Endothelial cell of umbilical vein (primary cell): ENCODE results near the gene C9orf153. TPM values are rescaled to one million over a fixed set of nuclear protein-coding genes. Genes with fewer than 3 reads are reported as not detected.

Source experiments
- BruUV-seq: library from RNA; stranded (reverse); fragments of 400-500 nt; replicated peaks from 2 replicates; lab custom pipeline; 2021; lab: Mats Ljungman, UMichigan
- CTCF ChIA-PET: fragments of 300-600, 350-600 bp; sonication (Branson Sonifier 250); formaldehyde crosslinking; loops from one replicate; lab custom pipeline; 2021; ENCODE audit warnings: antibody characterized with exemption, inconsistent platforms; lab: Charles Lee
- POLR2A ChIA-PET: fragments of 300-600, 350-600 bp; sonication (Branson Sonifier 250); formaldehyde crosslinking; loops from one replicate; lab custom pipeline; 2021; ENCODE audit warnings: antibody characterized with exemption, inconsistent platforms; lab: Charles Lee
- DNase-seq: peaks from one replicate; pipeline ENCODE4 v3.0.0-alpha.2; 2011; ENCODE audit warnings: low read depth, low spot score
- FAIRE-seq: peaks from 2 replicates; lab custom pipeline; 2011; peaks lifted over from hg19 to GRCh38; lab: Jason Lieb, UNC
- H2AFZ ChIP-seq: 2 replicates; pipeline ENCODE4 v1.6.0; 2012; ENCODE audit warnings: low read depth, low read length, control low read depth, inconsistent platforms
- H3K27ac ChIP-seq: 2 replicates; pipeline ENCODE4 v1.5.1; 2011; ENCODE audit warnings: low read depth, mild to moderate bottlenecking, control low read depth, low read length, moderate library complexity; ENCODE audit not compliant: insufficient read depth
- H3K27me3 ChIP-seq, 2 experiments: 2 replicates each; pipeline versions ENCODE4 v1.6.0 to v1.6.1; 2011; ENCODE audit warnings: low read length in 2 of 2, mixed read lengths in 1 of 2; ENCODE audit not compliant: control insufficient read depth in 2 of 2, insufficient read depth in 2 of 2
- H3K36me3 ChIP-seq, 2 experiments: 2 replicates in 1 of 2; 3 replicates in 1 of 2; pipeline ENCODE4 v1.5.1; 2011; ENCODE audit warnings: low read length in 2 of 2, mild to moderate bottlenecking in 1 of 2, moderate library complexity in 1 of 2; ENCODE audit not compliant: control insufficient read depth in 2 of 2, insufficient read depth in 2 of 2; ENCODE audit errors: extremely low read depth in 1 of 2
- H3K4me1 ChIP-seq: 3 replicates; pipeline ENCODE4 v1.5.1; 2011; ENCODE audit warnings: mild to moderate bottlenecking, low read length; ENCODE audit not compliant: control insufficient read depth, insufficient read depth; ENCODE audit errors: extremely low read depth
- H3K4me2 ChIP-seq: 2 replicates; pipeline ENCODE4 v1.6.1; 2011; ENCODE audit warnings: low read length, control low read depth, mixed read lengths; ENCODE audit not compliant: insufficient read depth
- H3K4me3 ChIP-seq, 3 experiments: fragments of 200-600 bp in 1 of 3; sonication (generic), shearing (Covaris generic) in 1 of 3; replicated peaks in 1 of 3; 2 replicates each; pipeline ENCODE4 v1.5.1; 2011 to 2016; ENCODE audit warnings: control low read depth in 3 of 3, low read length in 3 of 3, mild to moderate bottlenecking in 2 of 3, inconsistent platforms in 1 of 3, low read depth in 1 of 3, moderate library complexity in 1 of 3; ENCODE audit not compliant: insufficient read depth in 1 of 3
- H3K79me2 ChIP-seq: 2 replicates; pipeline ENCODE4 v1.6.0; 2012; ENCODE audit warnings: low read length, inconsistent platforms; ENCODE audit not compliant: control insufficient read depth, insufficient read depth
- H3K9ac ChIP-seq: replicated peaks from 2 replicates; pipeline ENCODE3; 2011; ENCODE audit warnings: low read length, control low read depth; ENCODE audit not compliant: insufficient read depth; ENCODE audit errors: extremely low read depth
- H3K9me1 ChIP-seq: replicated peaks from 3 replicates; pipeline ENCODE4 v1.6.0; 2011; ENCODE audit warnings: mild to moderate bottlenecking, low read length; ENCODE audit not compliant: control insufficient read depth, insufficient read depth; ENCODE audit errors: extremely low read depth
- H3K9me3 ChIP-seq: replicated peaks from 2 replicates; pipeline ENCODE4 v1.5.1; 2012; ENCODE audit warnings: low read length, inconsistent platforms; ENCODE audit not compliant: control insufficient read depth, insufficient read depth
- H4K20me1 ChIP-seq: replicated peaks from 2 replicates; pipeline ENCODE3; 2011; ENCODE audit warnings: mild to moderate bottlenecking, low read length; ENCODE audit not compliant: control insufficient read depth, insufficient read depth; ENCODE audit errors: extremely low read depth
- EZH2 ChIP-seq: IDR thresholded peaks from 2 replicates; pipeline ENCODE4 v1.6.1; 2012; ENCODE audit warnings: borderline replicate concordance, low read depth, mild to moderate bottlenecking, moderate library complexity, low read length, inconsistent platforms; ENCODE audit not compliant: severe bottlenecking
- FOS ChIP-seq: IDR thresholded peaks from 2 replicates; pipeline ENCODE4 v1.6.1; 2011; ENCODE audit warnings: mild to moderate bottlenecking, low read length, moderate library complexity, borderline replicate concordance; ENCODE audit not compliant: insufficient read depth
- GATA2 ChIP-seq: IDR thresholded peaks from 2 replicates; pipeline ENCODE4 v1.7.0; 2011; ENCODE audit warnings: low read depth, mild to moderate bottlenecking, moderate library complexity, mixed read lengths, low read length; ENCODE audit not compliant: insufficient read length, insufficient read depth
- JUN ChIP-seq: IDR thresholded peaks from 2 replicates; pipeline ENCODE4 v1.6.1; 2011; ENCODE audit warnings: borderline replicate concordance, low read depth; ENCODE audit not compliant: insufficient read length, insufficient read depth
- MYC ChIP-seq: IDR thresholded peaks from one replicate; pipeline ENCODE4 v1.6.1; 2011; ENCODE audit warnings: mild to moderate bottlenecking, low read depth, low read length
- POLR2A ChIP-seq: IDR thresholded peaks from 2 replicates; pipeline ENCODE4 v1.6.1; 2012; ENCODE audit warnings: low read depth, mild to moderate bottlenecking, control low read depth, low read length
- POLR2AphosphoS5 ChIP-seq: IDR thresholded peaks from 2 replicates; pipeline ENCODE4 v1.6.1; 2012; ENCODE audit warnings: low read depth, mild to moderate bottlenecking, control low read depth, low read length, moderate library complexity; ENCODE audit not compliant: insufficient read depth
- dilution Hi-C: fragments of 300-500 bp; cut with MboI; formaldehyde crosslinking; loops from one replicate; pipeline ENCODE4 v1.15.0; 2019; ENCODE audit warnings: low sequenced_read_pairs; ENCODE audit not compliant: extremely low pct_ligation_motif_present
- intact Hi-C: fragments of 100-400 bp; cut with micrococcal nuclease; formaldehyde crosslinking; loops from one replicate; pipeline ENCODE4 v1.10.0; 2022
- polyA plus RNA-seq, 4 experiments: library from polyadenylated mRNA; depleted of rRNA in 3 of 4; stranded (reverse) in 3 of 4; unstranded in 1 of 4; fragments of >200 nt; gene quantifications; 2 replicates each; pipeline versions ENCODE4 v1.2.1 to v1.2.3, GENCODE V29; 2011 to 2012; ENCODE audit warnings: missing spikeins in 1 of 4
- total RNA-seq: library from RNA; stranded (reverse); gene quantifications from 2 replicates; pipeline ENCODE4 v1.2.3, GENCODE V29; 2021
- TF ChIP-seq, protein P1 (sequence below), 2 donors: IDR thresholded peaks; 1 replicate in 1 of 2; 2 replicates in 1 of 2; pipeline ENCODE4 v1.5.1; 2011; ENCODE audit warnings: low read length in 2 of 2, mild to moderate bottlenecking in 2 of 2, moderate library complexity in 2 of 2, control low read depth in 1 of 2, inconsistent platforms in 1 of 2, low read depth in 1 of 2; ENCODE audit not compliant: insufficient read depth in 1 of 2; ENCODE audit errors: extremely low read depth in 1 of 2
- TF ChIP-seq, protein P2 (sequence below): IDR thresholded peaks from 2 replicates; pipeline ENCODE4 v1.6.1; 2011; ENCODE audit not compliant: insufficient read depth, insufficient read length

Gene C9orf153
- total and polyA plus RNA-seq, 2 donors (not counting 3 experiments of a cell fraction or from before 2014, with no cell fraction given), result 0.66 TPM; not detected in 1

DNA sequence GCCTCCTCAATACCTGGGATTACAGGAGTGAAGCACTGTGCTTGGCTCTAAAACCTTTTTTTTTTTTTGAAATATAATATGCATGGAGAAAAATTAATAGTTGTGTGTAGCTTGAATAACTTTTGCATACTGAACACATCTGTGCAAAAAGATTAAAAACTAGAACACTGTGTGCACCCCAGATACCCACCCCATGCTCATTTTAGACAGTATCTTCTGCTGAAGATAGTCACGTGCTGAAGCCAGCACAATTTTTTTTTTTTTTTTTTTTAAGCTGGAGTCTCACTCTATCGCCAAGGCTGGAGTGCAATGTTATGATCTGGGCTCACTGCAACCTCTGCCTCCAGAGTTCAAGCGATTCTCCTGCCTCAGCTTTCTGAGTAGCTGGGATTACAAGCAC lies 39.9 kb downstream of the C9orf153 start:
- POLR2A ChIA-PET, result no interaction called here
- Histone ChIP-seq H3K4me1 (no peaks in the 10 kb centered on the region), H3K79me2 (no peaks in the 10 kb centered on the region), H2AFZ (no peak overlapping the region), H3K4me3 (no peak overlapping the region), H3K36me3 (no peaks in the 10 kb centered on the region), H3K27me3 (no peaks in the 10 kb centered on the region), H3K27ac (no peak overlapping the region), H3K4me2 (no peak overlapping the region), H3K9me1 (no peaks in the 10 kb centered on the region), H3K9ac (no peak overlapping the region), H3K9me3 (no peaks in the 10 kb centered on the region), H4K20me1 (no peaks in the 10 kb centered on the region)
- no TSS peak for BruUV-seq
- no peak for FAIRE-seq
- DNase-seq, result no peak
- TF ChIP-seq EZH2, result no peak
- no peak for TF ChIP-seq JUN
- CTCF ChIA-PET, result interaction anchor here (0.6 to 3.7 kb wide), 3 partner anchors 9 to 1120 kb away, joined by 3 to 20 read pairs (median 4); no protein-coding TSS in a partner anchor
- intact Hi-C loops, result no loop called here
- dilution Hi-C loops, result no loop called here

DNA sequence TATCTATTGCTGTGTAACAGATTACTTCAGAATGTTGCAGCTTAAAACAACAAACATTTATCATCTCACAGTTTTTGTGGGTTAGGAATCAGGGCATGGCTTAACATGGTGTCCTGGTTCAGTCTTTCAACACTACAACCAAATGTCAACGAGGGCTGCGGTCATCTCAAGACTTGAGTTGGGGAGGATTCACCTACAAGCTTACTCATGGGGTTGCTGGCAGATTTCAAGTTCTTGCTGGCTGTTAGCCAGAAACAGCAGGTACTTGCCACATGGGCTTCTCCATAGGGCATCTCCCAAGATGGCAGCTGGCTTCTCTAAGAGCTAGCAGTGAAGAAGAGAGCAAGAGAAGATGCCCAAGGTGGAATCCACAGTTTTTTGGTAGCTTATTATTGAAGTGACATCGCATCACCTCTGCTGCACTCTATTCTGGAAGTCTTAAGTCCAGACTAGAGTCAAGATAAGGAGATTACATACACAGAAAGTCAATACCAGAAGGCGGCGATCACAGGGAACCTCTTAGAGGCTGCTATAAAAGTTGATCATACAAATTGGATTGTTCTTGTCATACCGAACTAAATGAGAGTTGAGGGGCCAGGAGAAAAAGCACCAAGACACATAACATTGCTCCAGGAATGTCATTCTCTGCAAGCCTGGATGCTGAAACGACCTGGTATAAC lies 42.2 kb downstream of the C9orf153 start:
- Histone ChIP-seq H3K79me2 (no peaks in the 10 kb centered on the region), H3K27me3 (no peaks in the 10 kb centered on the region), H2AFZ (no peak overlapping the region), H3K9me1 (no peaks in the 10 kb centered on the region), H3K9me3 (no peaks in the 10 kb centered on the region), H3K9ac (no peak overlapping the region), H3K4me2 (no peak overlapping the region), H4K20me1 (no peaks in the 10 kb centered on the region), H3K27ac (no peak overlapping the region), H3K4me1 (no peaks in the 10 kb centered on the region), H3K4me3 (no peak overlapping the region), H3K36me3 (no peaks in the 10 kb centered on the region)
- TF ChIP-seq POLR2AphosphoS5 (no peak), FOS (no peak), EZH2 (no peak), GATA2 (no peak), POLR2A (no peak), MYC (no peak), JUN (no peak)
- TF ChIP-seq, protein P1, sequence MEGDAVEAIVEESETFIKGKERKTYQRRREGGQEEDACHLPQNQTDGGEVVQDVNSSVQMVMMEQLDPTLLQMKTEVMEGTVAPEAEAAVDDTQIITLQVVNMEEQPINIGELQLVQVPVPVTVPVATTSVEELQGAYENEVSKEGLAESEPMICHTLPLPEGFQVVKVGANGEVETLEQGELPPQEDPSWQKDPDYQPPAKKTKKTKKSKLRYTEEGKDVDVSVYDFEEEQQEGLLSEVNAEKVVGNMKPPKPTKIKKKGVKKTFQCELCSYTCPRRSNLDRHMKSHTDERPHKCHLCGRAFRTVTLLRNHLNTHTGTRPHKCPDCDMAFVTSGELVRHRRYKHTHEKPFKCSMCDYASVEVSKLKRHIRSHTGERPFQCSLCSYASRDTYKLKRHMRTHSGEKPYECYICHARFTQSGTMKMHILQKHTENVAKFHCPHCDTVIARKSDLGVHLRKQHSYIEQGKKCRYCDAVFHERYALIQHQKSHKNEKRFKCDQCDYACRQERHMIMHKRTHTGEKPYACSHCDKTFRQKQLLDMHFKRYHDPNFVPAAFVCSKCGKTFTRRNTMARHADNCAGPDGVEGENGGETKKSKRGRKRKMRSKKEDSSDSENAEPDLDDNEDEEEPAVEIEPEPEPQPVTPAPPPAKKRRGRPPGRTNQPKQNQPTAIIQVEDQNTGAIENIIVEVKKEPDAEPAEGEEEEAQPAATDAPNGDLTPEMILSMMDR (IDR thresholded peaks at IDR 0.05; ENCODE audit: extremely low read depth in 1 of 2, insufficient read depth in 1 of 2, low read depth in 1 of 2, low read length in 2 of 2), result no peak
- TF ChIP-seq, protein P2, sequence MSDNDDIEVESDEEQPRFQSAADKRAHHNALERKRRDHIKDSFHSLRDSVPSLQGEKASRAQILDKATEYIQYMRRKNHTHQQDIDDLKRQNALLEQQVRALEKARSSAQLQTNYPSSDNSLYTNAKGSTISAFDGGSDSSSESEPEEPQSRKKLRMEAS, result no peak
- BruUV-seq, result no TSS peak
- POLR2A ChIA-PET, result no interaction called here
- CTCF ChIA-PET, result interaction anchor here (3.7 kb wide), 1 partner anchor 15 kb away, joined by 20 read pairs; no protein-coding TSS in a partner anchor
- dilution Hi-C loops (no loop called here), intact Hi-C loops (no loop called here)
- no peak for FAIRE-seq
- DNase-seq, result no peak
